ENCODE results near the gene DTNB.

DTNB gene

DNA sequence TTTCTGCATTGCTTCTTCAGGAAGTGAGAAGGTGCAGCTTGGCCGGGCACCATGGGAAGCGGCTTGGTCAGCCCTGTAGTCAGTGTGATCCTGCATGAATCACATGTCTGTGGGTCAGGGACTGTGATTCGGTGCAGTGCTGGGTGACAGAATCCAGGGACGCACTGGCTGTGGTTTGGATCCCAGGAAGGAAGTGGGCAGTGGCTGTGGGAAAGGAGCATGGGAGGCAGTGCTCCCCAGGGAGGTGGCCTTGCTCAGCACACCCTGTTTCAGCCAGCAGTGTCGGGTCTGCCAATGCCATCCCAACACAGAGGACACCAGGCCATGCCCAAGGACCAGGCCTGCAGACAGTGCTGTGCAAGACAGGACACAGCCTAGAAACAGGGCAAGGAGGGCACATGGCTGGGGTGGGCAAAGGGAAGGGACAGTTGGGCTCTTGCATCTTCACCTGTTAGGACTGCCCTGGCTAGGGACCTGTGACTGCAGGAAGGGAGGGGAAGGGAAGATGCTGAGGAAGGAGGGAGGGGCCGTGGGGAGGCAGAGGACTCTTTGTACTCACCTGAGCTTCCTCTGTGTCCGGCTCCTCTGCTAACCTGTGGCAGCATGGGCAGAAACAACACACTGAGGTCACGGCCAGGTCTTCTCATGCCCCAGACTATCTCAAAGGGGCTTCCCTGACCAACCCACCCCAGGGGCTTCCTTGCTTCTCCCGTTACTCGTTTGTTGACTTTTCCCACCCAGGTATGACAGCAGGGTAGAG, 294.5 kb downstream of the DTNB start:
- no peak for DNase-seq

DNA sequence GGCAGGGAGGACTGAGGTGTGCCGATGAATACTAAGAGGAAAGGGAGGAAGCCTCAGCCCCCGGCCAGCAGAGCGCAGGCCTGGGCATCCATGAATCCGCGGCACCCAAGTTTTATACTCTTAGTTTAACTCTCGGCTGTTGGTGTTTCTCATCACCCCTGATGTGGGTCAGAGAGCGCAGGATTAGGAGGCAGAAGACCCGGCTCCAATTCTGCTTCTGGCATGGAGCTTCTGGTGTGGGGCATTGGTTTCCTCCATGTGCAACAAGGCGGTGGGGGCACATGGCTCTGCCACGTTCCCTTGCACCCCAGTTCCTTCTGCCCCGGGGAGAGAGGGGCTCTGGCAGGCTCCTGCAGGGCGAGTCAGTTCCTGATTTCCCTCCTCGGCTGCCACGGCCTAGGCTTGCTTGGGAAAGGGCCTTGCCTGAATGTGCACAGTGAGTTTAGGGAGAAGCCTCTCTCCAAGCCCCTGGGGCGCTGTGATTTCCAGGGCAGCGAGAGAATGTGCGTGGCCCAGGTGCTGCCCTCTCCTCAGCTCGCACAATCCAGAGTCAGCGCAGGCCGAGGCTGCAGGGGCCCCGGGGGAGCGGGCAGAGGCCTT, 295.5 kb downstream of the DTNB start:
- DNase-seq, result no peak

DNA sequence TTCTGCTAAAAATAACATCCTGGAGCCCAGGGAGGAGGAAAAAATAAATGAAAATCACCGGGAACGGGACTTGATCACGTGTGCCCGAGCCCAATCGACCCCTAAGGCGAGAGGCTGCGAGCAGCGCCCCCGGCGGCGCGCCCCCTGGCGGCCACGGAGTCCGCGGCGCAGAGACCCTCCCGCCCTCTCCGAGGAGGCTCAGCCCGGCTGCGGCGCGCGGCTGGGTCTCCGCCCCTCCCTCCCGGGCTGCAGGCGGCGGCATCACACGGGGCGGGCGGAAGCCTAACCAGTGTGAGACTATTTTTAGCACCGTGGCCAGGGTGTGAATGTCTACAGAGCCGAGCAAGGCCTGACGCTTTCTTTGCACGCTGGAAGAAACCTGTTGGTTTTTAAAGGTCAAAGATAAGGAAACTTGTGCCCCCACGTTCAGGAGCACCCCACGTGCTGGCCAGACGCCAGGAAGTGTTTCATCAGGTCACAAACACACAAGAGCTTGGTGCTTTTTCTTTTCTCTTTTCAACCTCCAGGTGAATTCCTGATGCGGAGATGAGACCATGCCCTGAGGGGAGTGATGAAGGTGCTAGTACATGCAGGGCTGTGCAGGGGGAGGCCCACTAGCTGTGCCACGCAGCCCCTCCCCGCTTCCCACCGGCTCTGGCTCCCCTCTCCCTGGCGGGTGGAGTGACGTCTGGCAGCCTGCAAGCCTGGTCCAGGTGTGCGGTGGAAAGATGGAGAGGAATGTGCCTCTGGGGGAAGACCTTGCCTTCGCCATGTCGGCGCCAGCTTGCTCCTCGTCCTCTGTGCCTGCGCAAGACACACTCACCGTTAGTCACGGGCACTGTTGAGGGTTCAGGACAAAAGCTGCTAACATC, 296.4 kb downstream of the DTNB start:
- peak; percentile 83 for DNase-seq

DNA sequence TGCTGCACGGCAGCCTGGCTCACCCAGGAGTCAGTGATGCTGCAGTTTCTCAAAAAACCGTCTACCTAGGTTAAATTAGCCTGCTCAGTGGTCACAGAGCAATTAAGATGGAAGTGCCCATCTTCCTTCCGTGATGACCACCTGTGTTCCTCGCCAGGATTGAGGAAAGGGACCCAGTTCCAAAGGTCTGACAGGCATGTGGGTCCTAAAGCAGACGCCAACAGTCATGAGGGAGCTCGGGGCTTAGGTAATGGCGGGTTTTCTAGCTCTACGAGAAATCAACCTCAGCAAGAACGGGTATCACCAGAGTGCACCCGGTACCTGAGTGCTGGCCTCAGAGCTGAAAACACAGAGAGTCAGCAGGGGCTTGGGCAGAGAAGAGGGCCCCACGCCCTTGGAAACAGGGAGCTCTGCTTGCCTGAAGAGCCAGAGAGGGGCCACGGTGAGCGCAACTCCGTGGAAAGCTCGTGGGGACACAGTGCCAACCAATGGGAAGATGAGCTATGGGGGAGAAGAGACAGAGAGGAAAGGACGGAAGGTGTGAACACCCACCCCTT, 297.3 kb downstream of the DTNB start:
- DNase-seq, result no peak

DNA sequence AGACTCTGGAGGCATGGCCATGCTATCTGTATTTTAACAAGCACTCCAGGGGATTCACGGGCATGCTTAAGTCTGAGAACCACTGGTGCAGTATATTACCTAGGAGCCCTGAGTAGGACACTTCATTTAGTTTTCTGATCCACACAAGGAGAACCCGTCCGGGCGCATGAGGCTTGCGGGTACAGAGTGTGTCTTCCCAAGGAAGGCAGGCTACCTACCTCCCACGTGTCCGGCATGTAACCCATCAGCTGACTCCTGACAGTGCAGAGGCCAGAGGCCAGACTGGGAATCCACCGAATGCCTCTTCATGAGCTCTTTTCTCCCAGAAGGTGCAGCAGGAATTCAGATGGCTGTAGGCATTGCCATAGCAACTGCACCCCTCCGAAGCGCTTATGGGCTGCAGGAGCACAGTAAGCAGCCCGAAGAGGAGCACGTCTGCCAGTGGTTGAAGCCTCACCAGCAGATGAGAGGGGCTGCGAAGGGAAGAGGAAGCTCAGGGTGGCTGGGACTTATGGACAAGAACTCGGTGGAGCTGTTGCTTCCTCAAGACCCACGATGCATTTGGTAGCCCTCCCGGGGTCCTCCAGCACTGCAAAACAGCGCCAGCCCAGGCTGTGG, 297.9 kb downstream of the DTNB start:
- no peak for DNase-seq

DNA sequence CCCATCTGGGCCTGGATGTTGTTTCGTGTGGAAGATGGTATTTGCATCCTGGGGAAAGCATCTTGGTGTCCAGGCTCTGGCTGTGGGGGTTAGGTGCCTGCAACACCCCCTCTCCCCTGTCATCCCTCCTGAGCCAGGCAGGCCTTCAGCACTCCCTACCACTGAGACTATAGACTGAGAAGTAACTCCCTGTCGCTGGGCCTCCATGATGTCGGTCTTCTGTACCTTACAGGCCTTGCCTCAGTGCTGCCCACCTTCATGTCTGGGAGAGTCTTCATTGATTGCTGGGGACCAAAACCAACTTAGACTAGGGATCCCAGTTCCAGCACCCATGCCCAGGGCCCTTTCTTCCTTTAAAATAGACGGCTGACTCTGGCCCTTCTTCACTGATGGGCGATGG, 298.6 kb downstream of the DTNB start:
- DNase-seq, result no peak

DNA sequence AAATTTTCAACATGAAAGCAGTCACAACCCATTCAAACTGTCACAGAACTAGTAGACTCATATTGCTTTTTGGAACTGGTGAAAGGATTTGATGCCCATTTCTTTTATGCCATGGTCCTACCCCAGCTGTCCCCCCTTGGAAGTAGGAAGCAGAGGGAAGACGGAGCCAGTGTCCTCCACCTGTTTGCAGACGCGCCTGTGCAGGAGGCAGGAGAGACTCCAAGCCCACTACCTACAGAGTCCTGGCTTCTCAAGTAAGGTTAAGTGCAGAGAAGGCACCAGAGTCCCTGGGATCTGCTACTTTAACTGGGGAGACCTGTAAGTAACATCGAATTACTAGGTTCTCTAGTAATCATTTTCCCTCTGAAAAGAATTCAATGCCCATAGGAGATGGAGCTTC, 299.0 kb downstream of the DTNB start:
- no peak for DNase-seq

DNA sequence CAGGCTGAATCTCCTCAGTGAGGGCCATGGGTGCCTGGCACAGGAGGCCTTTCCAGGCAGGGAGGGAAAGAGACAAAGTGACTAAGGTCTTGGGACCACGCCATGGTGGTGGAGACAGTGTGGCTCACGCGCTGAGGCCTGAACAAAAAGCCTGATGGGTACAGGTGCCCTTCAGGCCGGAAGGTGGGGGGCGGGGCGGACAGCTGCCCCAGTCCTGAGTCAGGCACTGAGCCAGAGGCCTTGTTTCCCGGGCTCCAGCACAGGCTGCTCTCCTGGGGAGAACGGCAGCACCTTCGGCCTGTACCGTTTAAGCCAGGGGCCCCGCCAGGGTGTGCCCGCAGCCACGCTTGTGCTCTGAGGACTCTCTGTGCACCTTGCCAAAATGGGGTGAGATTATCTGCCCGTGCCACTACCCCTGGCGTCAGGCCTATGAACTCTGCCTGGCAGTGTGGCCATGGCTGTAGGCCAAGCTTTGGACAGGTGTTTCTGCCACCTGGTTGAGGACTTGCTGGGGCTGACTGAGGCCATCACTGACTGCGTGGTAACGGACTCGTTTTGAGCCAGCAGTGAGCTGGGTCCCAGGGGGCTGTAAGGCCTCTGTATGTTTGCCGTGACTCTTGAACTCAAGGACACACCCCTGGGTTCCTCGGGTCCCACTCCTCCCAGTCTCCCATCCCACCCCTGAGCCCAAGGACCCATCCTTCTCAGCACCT, 300.0 kb downstream of the DTNB start:
- DNase-seq, result no peak

DNA sequence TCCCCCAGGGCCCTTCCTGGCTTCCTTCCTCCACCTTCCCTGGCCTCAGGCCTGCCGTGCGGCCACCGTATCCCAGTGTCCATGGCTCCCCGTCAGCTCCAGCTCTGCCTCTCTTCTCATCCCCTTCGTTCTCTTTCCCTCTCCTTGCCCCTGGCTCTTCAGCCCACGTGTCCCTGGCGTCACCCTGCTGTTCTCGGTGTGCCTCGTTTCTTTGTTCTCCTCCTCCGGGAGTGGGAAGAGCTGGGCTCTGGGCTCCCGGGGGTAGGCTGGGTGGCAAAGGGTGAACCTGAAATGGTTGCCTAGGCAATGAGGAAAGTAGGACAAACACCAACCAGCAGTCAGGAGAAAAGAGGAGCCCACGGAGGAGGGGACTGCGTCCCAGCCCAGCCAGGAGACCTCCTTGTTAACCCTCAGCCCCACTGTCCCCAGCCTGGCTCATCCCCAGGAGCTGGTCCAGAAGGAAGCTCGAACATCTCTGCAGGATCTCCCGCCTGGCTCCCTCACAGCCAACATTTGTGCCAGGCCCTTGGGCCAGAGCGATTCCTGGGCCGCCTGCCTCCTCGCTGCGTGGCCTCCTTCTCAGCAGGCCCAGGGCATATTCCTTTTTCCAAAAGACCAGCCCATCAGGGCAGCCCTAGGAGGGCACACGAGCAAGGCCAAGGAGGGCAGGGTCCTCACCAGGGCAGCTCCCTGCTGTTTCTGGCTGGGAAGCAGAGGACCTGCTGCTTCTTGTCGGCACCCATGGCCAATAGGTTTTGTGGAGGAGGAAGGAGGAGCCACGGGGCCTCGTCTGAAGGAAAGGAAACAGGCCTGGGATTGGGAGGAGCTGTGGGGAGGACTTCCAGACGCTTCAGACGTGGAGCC, 300.7 kb downstream of the DTNB start:
- no peak for DNase-seq

DNA sequence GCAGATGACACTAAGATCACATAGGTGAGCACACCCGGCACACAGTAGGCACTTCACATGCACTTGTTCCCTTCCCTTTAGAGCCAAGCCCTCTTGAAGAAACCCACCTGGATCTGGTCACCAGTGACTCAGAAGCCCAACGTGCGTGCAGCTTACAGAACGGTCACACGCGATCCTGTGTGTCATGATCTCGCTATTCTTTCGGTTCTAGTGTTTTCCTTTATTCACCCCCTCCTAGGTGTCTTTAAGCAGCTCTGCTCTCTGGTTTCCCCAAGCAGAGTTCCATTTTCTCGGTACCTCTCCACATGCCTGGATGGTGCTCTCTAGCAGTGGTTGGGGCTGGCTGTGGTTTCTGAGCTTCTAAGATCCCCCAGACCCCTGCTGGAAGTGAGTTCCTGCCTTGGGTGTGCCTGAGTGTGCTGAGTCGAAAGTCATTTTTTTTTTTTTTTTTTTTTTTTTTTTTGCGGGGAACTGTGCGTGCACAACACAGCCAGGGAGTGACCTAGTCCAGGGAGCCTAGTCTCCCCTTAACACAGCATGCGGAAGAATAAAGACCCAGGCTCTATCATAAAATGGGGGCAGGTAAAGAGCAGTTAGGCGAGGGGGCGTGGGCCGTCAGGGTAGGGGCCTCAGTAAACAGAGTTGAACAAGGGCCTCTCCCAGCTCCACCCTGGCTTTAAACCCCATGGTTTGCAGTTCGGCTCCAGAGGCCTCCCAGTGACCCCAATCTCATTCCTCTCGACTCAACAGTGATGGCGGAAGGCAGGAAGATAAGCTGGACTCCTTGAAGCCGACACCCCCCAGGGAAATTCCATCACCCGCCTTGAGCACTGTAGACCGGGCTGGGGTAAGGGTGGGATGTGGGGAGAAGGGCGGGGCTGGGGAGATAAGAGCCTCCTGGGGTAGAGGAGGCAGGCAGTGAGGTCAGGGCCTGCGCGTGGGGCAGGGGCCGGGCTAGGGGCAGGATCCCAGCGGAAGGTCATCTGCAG, 301.8 kb downstream of the DTNB start:
- DNase-seq, result no peak

DNA sequence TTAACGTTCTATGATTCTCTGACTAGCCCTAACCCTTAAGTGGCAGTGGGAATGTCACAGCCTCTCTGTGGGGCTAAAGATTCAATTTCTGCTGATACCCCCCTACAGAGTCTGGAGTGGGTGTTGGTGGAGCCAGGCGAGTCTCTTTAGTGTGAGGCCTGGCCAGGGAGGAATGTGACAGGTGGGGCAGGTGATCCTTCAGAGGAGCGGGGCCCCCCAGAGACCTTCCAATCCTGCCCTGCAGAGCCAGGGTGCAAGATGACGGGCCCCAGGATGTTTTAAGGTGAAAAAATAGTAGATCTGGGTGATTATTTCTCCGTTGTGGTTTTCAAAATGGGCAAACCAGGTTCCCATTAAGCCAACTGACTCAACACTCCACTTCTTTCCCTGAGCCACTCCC, 303.5 kb downstream of the DTNB start:
- DNase-seq, result no peak

DNA sequence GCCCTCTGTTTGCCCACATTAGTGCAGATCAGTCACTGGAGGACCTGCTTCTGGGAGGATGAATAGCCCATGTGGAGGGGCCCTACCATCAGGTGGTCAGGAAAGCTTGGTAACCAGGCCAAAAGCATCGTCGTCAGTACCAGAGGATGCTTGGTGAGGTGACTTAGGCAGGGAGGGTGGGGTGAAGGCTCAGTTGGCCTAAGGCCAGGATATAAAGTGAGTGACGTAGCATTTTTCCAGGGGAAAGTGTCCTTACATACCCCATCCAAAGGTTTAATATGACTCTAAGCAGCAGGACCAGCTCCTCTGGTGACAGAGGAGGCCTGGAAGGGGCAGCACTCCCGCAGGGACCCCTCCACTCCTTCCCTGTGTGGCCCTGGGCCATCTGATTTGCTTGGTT, 303.9 kb downstream of the DTNB start:
- no peak for DNase-seq

DNA sequence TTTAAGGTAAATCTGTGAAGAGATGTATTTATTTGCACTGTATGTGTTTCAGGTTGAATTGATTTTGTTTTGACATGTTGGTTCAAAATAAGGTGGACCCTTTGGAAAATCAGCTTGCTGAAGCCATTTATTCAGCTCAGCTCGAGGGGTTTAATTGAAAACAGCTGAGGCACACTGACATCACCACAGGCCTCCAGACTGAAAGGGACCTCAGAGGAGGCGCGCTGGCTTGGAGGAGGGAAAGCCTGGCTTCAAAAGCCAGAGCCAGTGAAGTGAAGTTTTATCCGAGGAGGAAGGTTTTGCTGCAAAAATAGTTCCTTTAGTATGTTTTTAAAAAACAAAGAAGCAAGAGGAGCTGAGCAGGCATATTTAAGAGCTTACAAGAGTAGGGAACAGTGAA, 304.7 kb downstream of the DTNB start:
- no peak for DNase-seq

DNA sequence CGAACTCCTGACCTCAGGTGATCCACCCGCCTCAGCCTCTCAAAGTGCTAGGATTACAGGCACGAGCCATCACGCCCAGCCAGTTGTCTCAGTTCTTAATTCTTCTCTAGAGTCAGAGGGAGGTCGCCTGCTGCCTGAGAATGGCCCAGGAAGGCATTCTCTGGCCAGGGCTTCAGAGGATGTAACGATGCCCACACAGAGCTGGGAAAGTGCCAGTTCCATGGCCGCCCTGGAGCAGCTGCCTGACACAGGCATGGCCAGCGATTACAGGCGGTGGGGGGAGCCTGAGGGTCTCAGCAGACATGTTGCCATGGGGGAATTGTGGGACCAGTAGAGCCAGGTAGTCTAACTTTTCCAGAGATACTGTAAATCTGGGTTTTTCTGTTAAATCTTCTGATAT, 306.1 kb downstream of the DTNB start:
- no peak for DNase-seq

DNA sequence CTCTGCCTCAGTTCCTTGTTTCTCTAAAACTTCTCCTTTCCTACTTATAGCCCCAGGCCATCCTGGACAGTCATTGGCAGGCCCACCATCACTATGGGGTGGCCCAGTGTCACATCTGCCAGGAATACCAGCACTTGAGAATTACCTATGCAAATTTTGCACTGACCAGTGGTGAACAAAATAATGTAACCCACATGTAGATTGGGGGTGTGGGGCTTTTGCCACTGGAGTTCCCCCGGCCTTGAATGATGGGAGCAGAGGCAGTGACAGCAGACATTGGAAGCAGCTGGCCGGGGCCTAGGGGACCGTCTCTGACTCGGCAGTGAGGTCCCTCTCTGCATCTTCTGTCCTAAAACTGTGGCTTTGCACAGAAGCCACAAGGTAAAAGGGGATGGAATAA, 306.7 kb downstream of the DTNB start:
- no peak for DNase-seq

DNA sequence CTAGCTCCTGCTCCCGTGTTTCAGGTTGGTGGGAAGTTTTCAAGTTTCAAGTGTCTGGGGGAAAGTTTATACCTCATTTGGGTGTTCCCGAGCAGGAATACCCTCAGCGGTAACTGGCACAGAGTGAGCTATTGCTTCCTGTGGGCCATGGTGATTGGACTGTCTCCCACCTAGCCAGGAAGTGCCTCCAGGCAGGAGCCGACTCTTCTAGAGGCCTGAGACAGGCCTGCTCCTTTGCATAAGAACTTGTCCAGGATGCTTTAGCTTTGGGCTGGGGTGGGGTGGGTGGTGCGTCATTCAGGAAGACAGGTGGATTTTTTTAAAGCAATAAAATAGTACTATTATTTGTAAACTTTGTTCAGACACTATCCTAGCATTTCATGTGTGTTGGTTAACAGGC, 308.1 kb downstream of the DTNB start:
- DNase-seq, result no peak

DNA sequence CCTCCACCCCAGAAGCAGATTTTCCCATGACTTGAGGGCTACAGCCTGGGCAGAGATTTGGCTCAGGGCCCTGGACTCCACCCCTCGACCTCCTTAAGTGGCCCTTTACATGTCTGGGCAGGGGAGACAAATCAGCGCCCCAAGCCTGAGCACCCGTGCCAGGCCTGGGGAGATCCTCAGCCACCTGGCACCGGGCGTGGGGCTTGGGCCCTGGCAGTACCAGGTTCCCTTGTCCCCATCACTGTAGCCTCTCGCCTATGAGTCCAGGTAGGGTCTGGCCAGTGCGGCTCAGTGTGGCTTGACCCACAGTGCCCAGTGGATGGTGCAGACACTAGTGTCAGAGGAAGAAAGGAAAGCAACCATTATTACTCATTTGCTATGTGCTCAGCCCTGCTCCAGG, 309.6 kb downstream of the DTNB start:
- DNase-seq, result no peak

DNA sequence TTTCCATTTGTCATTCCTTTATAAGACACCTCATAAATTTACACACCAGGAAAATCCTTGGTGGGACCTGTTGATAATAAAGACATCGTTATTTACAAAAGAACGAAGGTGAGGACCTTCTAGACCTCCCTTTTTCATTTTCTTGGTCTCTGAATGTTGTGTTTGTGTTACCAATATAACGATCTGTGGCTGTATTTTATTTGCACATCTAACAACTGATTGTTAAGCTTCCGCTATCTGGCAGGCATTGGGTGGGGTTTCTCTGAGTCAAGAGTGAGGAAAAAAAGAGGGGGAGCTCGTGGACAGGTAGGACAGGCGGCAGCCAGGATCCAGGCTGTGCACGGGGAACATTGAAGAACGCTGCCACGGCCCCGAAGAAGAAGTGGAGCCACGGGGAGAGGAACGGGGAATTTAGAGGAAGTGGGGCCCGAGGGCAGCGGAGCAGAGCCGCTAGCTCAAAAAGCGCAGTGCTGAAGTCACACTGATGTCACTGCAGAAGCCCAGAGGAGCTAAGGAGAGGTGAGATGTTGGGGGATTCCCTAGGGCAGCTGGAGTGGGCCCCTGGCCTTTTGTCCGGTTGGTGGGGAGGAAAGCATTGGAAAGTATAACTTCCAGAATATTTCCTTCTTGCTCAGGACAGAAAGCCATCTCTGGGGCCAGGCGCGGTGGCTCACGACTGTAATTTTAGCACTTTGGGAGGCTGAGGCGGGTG, 310.8 kb downstream of the DTNB start:
- peak; percentile 41 for DNase-seq

DNA sequence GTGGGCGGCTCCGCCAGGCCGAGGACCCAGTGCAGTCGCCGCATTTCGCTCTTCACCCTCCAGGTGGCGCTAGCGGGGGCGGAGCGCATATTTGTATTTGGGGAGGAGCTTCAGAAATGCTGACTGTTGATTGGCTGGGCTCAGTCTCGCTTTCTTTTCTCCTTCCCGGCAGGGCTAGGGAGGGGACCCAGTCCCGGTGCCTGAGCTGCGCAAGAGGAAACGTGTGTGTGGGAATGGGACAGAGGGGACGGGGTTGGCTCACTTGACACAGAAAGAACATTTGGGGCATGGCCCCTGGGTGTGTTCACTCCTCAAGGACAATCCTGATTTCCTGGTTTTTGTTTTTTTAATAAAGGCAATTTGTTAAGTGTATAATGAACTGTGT, 311.3 kb downstream of the DTNB start:
- peak; percentile 95 for DNase-seq

All from effector CD8-positive, alpha-beta T cell (primary cell).